Ramos (cell line): ENCODE results near the gene PIGBOS1.

Experiments used
- in situ Hi-C: fragments of 300-500 bp; cut with MboI; formaldehyde crosslinking; loops from one replicate; pipeline ENCODE4 v1.14.3; 2022; ENCODE audit warnings: low sequenced_read_pairs; ENCODE audit not compliant: unreplicated experiment

The PIGBOS1 gene, protein sequence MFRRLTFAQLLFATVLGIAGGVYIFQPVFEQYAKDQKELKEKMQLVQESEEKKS

GRCh38 chr15:55318588-55319494 is at the start of gene PIGBOS1, which contains the start of gene PIGB:
Gene PIGBOS1, minus strand, starts transcription at chr15:55319123. Its CDS starts 1,331 bp downstream, at chr15:55317792.
Gene PIGB, plus strand, starts transcription at chr15:55319222. Its CDS starts 29 bp downstream, at chr15:55319251.
- in situ Hi-C loops: no loop called here

DNA sequence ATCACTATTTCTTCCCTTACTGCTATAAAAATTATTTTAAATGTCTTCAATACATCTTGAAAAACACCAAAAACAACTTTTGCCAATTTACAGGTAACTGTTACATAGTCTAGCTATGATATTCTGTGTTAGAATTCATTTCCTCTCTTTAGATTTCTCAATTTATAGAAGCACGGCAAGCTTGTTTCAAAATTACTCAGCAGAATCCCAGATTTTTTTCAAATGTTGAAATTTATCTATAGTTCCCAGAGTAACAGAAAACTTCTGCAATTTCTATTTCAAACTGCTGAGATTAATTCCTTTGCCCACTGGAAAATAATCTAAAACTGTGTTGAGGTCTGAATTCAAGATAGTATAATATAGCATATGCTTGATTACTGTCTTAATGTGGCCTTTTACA is 48.1 kb upstream of the PIGBOS1 start:
- in situ Hi-C loops: no loop called here

GRCh38 chr15:55362641-55363040 is 43.7 kb upstream of the PIGBOS1 start:
- in situ Hi-C loops: no loop called here

- in situ Hi-C loops: no loop called here
Measured at GRCh38 chr15:55361048-55361447, 42.1 kb upstream of the PIGBOS1 start.

DNA sequence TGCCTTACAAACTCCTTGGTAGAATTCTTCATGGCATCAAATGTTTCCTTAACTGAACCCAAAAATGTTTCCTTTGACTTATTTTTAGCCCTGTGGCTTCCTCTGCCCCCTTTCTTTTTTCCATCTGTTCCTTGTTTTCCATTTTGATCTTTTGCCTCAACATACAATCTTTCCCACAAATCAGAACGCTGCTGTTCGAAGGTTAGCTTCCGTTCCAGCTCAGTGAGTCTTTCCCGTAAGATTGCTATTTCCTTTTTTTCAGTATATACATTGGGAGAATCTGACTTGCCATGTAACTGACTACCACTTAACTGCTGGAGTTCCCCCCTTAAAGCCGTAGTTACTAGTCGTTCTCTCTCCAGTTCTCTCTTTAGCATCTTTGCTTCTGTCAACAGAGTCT is 41.3 kb upstream of the PIGBOS1 start:
- in situ Hi-C loops: no loop called here

DNA sequence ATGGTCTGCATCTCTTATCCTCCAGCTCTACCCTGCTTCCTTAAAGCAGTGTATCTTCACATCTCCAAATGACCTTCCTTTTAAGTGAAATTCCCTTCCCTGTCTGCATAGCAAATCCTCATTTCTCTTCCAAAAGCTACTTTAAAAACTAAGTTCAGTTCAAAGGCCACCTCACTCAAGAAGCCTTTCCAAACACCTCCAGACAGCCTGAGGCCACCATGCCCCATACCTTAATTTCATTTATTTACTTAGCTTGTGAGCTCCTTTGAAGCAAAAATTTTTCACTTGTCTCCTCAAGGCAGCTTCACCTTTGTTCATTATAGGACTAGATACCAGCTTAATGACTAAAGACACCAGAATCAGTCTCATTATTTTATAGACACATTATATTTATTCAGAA is 39.5 kb upstream of the PIGBOS1 start:
- in situ Hi-C loops: no loop called here

- in situ Hi-C loops: no loop called here
Measured at GRCh38 chr15:55357774-55358173, 38.9 kb upstream of the PIGBOS1 start.

DNA sequence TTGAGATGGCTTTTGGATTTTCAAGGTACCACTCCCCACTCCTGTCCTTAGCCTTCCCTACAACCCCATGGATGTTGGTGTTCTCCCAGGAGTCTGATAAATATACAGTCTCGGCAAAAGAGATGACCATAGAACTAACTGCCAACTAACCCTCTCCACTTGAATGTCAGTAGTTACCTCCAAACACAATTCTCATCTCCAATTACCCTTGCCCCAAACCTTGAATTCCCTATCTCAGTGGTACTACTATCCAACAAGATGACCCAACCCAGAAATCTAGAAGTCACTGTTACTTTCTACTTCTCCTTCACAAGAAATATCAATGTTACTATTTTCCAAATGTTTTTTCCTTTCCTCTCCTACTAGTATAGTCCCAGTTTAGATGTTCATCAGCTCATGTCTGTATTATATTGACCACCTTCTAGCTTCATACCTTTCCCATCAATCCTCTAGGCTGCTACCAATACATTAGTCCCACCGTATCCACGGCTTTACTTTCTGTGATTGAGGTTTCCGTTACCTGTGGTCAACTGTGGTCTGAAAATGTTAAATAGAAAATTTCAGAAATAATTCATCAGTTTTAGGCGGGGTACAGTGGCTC is 38.2 kb upstream of the PIGBOS1 start:
- in situ Hi-C loops: no loop called here

GRCh38 chr15:55353025-55353424 is 34.1 kb upstream of the PIGBOS1 start:
- in situ Hi-C loops: no loop called here

- in situ Hi-C loops: no loop called here
Measured at GRCh38 chr15:55349282-55349681, 30.4 kb upstream of the PIGBOS1 start.

- in situ Hi-C loops: no loop called here
Measured at GRCh38 chr15:55348281-55348778, 29.4 kb upstream of the PIGBOS1 start.

GRCh38 chr15:55344206-55344605 is 25.3 kb upstream of the PIGBOS1 start:
- in situ Hi-C loops: no loop called here

DNA sequence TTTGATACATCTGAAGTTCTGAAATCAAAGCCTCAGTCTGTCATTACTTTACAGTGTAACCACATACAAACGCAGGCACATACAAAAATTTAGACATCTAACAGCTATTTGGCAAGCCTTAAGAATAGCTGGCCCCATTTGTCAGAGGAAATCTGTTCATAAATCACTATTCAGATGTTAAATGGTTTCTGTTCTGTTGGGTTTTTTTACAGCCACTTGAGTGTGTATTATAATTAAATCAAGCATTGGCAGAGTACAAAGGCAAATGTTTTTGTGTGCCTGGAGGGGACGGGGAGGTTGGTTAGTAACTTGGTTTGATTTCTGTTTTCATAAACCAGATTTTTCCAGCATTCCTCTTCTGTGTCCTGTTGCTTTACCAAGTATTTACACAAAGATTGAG is 24.2 kb upstream of the PIGBOS1 start:
- in situ Hi-C loops: no loop called here

DNA sequence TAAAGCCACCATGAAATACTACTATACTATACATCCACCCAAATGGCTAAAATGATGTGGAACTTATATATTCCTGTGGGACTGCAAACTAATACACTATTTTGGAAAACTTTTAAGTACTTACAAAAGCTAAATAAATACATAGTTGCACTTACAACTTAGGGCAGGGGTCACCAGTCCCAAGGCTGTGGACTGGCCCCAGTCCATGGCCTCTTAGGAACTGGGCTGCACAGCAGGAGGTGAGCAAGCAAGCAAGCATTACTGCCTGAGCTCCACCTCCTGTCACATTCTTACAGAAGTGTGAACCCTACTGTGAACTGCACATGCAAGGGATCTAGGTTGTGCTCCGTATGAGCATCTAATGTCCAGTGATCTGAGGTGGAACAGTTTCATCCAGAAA is 18.2 kb upstream of the PIGBOS1 start:
- in situ Hi-C loops: no loop called here

GRCh38 chr15:55334997-55335396 is 16.1 kb upstream of the PIGBOS1 start:
- in situ Hi-C loops: no loop called here

DNA sequence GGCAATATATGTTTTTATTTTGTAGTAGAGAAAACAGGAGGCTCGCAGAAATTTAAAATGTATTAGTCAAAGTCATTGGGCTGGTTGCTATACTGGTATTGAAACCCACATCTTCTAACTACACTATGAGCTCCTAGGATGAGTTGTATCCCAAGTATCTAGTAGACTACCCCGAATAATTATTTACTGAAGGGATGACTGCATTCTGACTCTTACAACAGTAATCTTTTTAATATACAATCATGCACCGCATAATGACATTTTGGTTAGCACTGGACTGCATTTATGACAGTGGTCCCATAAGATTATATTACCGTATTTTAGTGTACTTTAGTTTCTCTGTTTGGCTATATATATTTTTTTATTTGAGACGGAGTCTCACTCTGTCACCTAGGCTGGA is 15.4 kb upstream of the PIGBOS1 start:
- in situ Hi-C loops: no loop called here

GRCh38 chr15:55327387-55327786 is 8.5 kb upstream of the PIGBOS1 start:
- in situ Hi-C loops: no loop called here

GRCh38 chr15:55322467-55322866 is 3.5 kb upstream of the PIGBOS1 start:
- in situ Hi-C loops: no loop called here

DNA sequence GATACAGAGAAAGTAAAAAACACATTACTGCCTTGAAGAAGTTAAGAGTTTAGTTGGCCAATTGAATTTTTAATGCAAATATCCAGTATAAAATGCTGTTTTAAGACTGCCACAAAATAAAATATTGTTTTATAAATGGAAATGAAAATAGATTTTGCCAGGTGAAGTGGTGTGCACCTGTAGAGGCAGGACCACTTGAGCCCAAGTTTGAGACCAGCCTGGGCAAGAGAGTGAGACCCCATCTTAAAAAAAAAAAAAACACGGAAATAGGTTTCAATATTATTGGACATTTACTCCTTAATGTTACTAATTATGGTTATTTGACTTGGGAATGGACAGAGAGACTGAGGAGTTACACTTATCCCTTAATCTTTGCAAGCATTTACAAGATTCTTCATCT is 2.0 kb upstream of the PIGBOS1 start:
- in situ Hi-C loops: no loop called here

- in situ Hi-C loops: no loop called here
Measured at GRCh38 chr15:55320238-55320550, 1.3 kb upstream of the PIGBOS1 start.

GRCh38 chr15:55319537-55320237 is 764 bp upstream of the PIGBOS1 start:
- in situ Hi-C loops: no loop called here
